HG03432 (cell line): Measurements from ENCODE around the gene MLLT3.

Source experiments
- ATAC-seq: cut with Tn5 transposase; IDR thresholded peaks from one replicate; pipeline ENCODE4 v1.9.1; 2021; ENCODE audit warnings: mild to moderate bottlenecking, moderate library complexity; ENCODE audit not compliant: unreplicated experiment

MLLT3 gene

GRCh38 chr9:20559231-20559890 lies 62.9 kb downstream of the MLLT3 start:
- no peak for ATAC-seq

DNA sequence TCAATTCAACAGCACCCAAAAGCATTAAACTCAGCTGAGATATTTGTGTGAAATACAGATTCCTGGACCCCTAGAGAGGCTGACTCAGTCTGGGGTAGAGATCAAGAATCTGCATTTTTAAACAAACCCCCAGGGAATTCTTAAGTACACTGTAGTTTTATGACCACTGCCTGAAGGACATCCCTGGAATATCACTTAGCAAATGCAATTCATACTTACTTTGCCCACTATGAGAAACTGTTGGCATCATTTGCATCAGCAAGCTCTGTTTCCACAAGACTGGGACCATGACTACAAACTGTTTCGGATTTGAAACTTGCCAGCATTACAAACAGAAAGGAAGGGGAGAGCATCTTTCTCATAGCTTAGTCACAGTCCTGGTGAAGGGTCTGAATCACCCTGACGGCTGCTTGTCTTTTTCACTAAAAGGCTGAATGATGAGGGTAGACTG lies 63.7 kb downstream of the MLLT3 start:
- peak; percentile 44 for ATAC-seq

GRCh38 chr9:20557890-20558565 lies 64.3 kb downstream of the MLLT3 start:
- no peak for ATAC-seq

GRCh38 chr9:20557285-20557684 lies 65.0 kb downstream of the MLLT3 start:
- ATAC-seq: no peak

GRCh38 chr9:20553558-20554149 lies 68.6 kb downstream of the MLLT3 start:
- ATAC-seq: peak; percentile 38

DNA sequence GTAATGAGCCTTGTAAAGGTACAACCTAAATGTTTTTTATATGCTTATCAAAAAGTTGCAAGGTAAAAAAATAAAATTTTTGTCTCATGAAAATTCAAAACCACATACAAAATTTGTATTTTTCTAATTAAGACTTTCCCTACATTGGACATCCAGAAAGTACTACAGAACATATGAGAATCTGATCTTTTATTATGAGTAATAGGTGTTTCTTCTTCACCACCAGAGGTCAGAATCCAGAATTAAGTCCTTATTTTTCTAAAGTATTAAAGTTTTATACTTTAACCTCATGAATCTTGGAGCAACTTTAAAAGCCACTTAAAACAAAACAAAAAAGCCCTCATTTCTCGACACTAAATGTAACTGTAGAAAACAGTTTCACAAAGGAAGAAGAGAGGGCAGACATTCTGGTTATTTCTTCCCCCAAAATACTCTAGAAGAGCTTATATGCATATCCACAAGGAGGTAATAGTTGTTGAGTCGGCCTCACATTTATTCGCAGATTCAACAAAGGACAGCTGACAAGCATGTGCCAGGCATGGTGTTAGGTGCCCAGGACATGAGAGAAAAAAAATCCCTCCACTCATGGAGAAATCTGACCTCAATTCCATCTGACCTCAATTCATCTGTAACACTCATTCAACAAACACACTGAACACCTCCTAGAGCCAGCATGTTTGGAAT lies 69.3 kb downstream of the MLLT3 start:
- ATAC-seq: peak; percentile 51

- ATAC-seq: peak; percentile 72
Observed at GRCh38 chr9:20551835-20552234, 70.5 kb downstream of the MLLT3 start.

DNA sequence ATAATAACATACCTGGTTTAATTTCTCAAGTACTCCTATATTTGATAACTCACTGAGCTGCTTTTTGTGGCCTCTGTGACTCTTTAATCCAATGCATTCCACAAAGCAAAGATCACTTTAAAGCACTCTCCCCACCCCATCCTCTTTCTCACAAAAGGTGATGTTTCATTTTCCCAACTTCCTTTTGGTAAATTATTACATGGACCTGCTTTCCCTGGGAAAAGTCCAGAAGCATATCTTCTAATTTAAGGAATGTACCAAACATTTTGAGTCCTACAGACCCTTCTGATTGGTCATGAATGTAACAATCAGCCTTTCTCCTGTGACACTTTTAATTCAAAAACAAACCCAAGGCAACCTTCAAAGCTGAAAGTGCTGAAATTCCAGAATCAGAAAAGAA lies 71.1 kb downstream of the MLLT3 start:
- ATAC-seq: no peak

- no peak for ATAC-seq
Observed at GRCh38 chr9:20550326-20550725, 72.0 kb downstream of the MLLT3 start.

- ATAC-seq: no peak
Observed at GRCh38 chr9:20549053-20549452, 73.2 kb downstream of the MLLT3 start.

DNA sequence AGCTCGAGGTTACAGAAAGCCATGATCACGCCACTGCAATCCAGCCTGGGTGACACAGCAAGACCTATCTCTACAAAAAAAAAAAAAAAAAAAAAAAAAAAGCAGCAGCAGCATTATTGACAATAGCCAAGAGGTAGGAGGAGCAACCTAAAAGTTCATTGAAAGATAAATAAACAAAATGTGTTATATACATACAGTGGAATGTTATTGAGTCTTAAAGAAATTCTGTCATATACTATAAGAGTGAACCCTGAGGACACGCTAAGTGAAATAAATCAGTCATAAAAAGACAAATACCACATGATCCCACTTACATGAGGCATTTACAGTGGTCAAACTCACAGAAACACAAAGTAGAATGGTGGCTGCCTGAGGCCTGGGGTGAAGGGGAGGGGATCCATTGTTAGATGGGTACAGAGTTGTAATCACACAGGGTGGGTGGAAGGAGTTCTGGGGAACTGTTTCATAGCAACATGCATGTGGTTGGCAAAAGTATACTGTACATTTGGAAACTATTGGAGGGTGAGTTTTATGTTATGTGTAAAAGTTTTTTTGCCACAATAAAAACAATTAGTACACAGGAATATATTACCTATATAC lies 77.2 kb downstream of the MLLT3 start:
- ATAC-seq: no peak

- ATAC-seq: no peak
Observed at GRCh38 chr9:20540169-20540863, 82.0 kb downstream of the MLLT3 start.

GRCh38 chr9:20538956-20539355 lies 83.3 kb downstream of the MLLT3 start:
- ATAC-seq: no peak

DNA sequence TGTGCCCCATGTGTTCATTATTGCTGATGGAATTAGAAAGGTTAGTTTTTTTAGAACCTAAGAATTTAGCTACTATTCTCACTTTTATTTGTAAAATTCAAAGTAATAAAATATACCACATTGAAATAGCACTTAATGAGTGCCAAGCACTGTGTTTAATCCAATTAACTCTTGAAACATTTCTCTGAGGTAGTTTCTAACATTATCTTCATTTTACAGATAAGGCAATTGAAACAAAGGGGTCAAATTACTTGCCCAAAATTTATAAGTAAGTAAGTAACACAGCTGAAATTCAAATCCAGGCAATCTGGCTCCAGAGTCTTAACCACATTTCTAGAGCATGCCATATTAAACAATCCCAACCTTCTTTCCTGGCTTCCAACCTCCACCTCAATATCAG lies 84.2 kb downstream of the MLLT3 start:
- no peak for ATAC-seq

DNA sequence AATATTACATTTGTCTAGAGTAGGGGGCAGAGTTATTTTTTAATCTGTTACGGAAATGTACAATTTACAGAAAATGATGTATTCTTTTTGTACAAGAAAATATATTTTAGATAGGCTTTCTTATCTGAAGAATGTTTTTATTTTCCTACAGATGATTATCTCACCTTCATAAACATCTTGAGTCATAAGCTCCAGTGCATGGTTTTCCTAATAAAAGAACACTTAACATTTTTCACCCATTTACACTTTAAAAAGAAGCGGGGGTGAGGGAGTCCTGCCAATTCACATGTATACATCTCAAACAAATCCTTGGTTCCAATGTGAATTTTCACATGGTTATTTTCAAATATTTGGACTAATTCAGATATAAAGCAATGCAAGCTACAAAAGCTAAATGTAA lies 85.0 kb downstream of the MLLT3 start:
- no peak for ATAC-seq

DNA sequence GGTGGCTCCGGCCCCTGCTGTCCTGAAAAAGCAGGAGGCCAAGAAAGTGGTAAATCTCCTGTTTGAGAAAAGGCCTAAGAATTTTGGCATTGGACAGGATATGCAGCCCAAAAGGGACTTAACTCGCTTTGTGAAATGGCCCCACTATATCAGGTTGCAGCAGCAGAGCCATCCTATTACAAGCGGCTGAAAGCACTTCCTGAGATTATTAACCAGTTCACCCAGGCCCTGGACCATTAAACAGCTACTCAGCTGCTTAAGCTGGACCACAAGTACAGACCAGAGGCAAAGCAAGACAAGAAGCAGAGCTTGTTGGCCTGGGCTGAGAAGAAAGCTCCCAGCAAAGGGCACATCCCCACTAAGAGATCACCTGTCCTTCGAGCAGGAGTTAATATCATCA lies 89.7 kb downstream of the MLLT3 start:
- ATAC-seq: no peak

GRCh38 chr9:20529837-20530236 lies 92.5 kb downstream of the MLLT3 start:
- no peak for ATAC-seq

DNA sequence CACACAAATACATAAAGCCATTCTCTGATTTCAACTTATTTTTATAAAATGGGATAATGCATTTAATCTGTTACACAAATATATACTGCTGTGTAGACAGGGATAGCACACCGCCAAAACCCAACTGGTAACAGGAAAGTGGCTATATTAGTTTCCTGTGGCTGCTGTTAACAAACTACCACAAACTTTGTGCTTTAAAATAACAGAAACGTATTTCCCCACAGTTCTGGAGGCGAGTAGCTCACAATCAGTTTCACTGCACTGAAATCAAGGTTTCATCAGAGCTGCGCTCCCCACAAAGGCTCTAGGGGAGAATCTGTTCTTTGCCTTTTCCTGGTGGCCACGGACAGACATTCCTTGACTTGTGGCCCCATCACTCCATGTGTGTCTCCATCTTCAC lies 94.0 kb downstream of the MLLT3 start:
- no peak for ATAC-seq

DNA sequence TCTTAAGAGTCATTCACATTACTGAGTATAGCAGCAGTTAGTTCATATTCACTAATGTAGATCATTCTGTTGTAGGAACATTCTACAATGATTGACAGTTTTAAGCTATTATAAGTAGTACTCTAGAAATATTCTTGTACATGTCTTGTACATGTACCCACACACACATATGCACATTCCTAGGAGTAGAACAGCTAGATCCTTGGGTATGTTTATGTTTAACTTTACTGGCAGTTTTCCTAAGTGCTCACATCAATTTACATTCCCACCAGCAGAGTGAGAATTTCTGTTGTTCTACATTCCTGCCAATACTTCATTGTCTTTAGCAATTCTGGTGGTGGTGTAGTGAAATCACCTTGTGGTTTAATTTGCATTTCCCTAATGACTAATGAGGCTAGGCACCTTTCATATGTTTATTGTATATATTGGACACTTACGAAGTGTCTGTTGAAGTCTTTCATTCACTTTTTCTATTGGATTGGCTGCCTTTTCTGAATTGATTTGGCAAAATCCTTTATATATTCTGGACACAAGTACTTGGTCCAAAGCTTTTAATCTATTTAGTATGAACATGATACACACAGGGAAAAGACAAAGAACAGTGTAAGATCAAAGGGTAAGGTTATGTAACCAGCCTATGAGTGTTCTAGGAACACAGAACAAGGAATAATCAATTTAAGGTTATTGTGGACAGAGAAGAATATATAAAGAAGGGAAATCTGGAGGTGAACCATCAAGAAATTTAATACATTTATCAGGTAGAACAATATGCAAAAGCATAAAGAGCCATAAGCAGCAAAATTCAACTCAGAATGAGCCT lies 95.6 kb downstream of the MLLT3 start:
- peak; percentile 92 for ATAC-seq

DNA sequence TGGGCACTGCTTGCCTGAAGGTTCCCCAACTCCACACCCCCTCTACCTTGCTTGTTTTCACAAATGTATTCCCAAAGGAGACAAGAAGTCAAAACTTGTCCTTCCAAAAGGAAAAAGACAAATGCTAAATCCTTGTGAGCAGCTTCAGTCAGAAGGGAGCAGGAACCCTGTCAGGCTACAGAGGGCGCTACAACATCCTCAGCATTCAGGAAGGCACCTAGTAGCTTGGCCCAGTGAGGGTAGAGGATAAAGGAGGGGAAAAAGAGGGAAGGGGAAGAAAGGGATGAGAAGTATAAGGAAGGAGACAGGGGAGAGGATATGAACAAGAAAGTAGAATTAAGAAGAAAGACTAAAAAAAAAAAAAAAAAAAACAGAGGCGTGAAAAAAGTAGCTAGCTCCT lies 97.5 kb downstream of the MLLT3 start:
- ATAC-seq: no peak
